CD4-positive, CD25-positive, alpha-beta regulatory T cell (primary cell): ENCODE results near the gene WDFY3. TPM values are rescaled to one million over a fixed set of nuclear protein-coding genes. Genes with fewer than 3 reads are reported as not detected.
A peak's percentile ranks its signal among the peaks of the same experiment; 100 is the strongest.
"Not testable (repeated sequence)": the region's sequence is repeated elsewhere in the genome, so short reads cannot be mapped to it uniquely, and the experiment has no call there.

Experiments
- ATAC-seq, 2 donors: fragments of 150-1000 bp; cut with Tn5 transposase; one replicate each; pipeline ENCODE4 v1.10.0; 2021; ENCODE audit warnings: low read depth in 2 of 2, moderate number of reproducible peaks in 2 of 2, moderate library complexity in 1 of 2
- DNase-seq, 3 donors: peaks; one replicate each; pipeline versions ENCODE4 v3.0.0 to v3.0.0-alpha.2; 2012 to 2022; ENCODE audit warnings: mixed read lengths in 1 of 3
- H3K27ac ChIP-seq: one replicate; pipeline ENCODE4 v1.7.0; 2013; ENCODE audit warnings: mild to moderate bottlenecking, low read length; ENCODE audit not compliant: insufficient read depth, poor library complexity, severe bottlenecking
- H3K27me3 ChIP-seq: one replicate; pipeline ENCODE4 v1.7.0; 2013; ENCODE audit warnings: low read length; ENCODE audit not compliant: control insufficient read depth, insufficient read depth
- H3K36me3 ChIP-seq: one replicate; pipeline ENCODE4 v1.7.0; 2013; ENCODE audit warnings: mild to moderate bottlenecking, low read length, moderate library complexity; ENCODE audit not compliant: control insufficient read depth, insufficient read depth
- H3K4me1 ChIP-seq: 2 replicates; pipeline ENCODE4 v1.7.0; 2013; ENCODE audit warnings: mild to moderate bottlenecking, low read length; ENCODE audit not compliant: insufficient read depth, control insufficient read depth, poor library complexity, severe bottlenecking
- H3K4me3 ChIP-seq: one replicate; pipeline ENCODE4 v1.7.0; 2013; ENCODE audit warnings: low read depth, mild to moderate bottlenecking, low read length, moderate library complexity
- H3K9me3 ChIP-seq, 2 experiments: 1 replicate in 1 of 2; 2 replicates in 1 of 2; pipeline ENCODE4 v1.7.0; 2013; ENCODE audit warnings: low read length in 2 of 2, mild to moderate bottlenecking in 1 of 2, moderate library complexity in 1 of 2; ENCODE audit not compliant: control insufficient read depth in 2 of 2
- H3K27ac Mint-ChIP-seq, 3 donors: one replicate each; pipeline ENCODE4 v1.8.0; 2020 to 2022; ENCODE audit warnings: mild to moderate bottlenecking in 3 of 3, mixed read lengths in 3 of 3, moderate library complexity in 2 of 3
- H3K27me3 Mint-ChIP-seq: one replicate; pipeline ENCODE4 v1.8.0; 2022; ENCODE audit warnings: mild to moderate bottlenecking, mixed read lengths
- H3K36me3 Mint-ChIP-seq: one replicate; pipeline ENCODE4 v1.8.0; 2020; ENCODE audit warnings: mixed read lengths
- H3K4me1 Mint-ChIP-seq, 4 donors: one replicate each; pipeline ENCODE4 v1.8.0; 2020 to 2022; ENCODE audit warnings: mixed read lengths in 4 of 4, mild to moderate bottlenecking in 1 of 4
- H3K4me3 Mint-ChIP-seq, 4 donors: one replicate each; pipeline ENCODE4 v1.8.0; 2020 to 2022; ENCODE audit warnings: mild to moderate bottlenecking in 4 of 4, mixed read lengths in 4 of 4, moderate library complexity in 3 of 4
- H3K9me3 Mint-ChIP-seq, 7 donors: one replicate each; pipeline ENCODE4 v1.8.0; 2020 to 2022; ENCODE audit warnings: mixed read lengths in 7 of 7, mild to moderate bottlenecking in 3 of 7, moderate library complexity in 2 of 7
- polyA plus RNA-seq, 4 donors: library from polyadenylated mRNA; unstranded; fragments of 300-500 nt; fragmentation: Illumina TruSeq; gene quantifications; one replicate each; pipeline ENCODE4 v1.2.3, GENCODE V29; 2021
- total RNA-seq: library from RNA; stranded (reverse); gene quantifications from one replicate; pipeline ENCODE4 v1.2.3, GENCODE V29; 2022

Gene WDFY3
- total and polyA plus RNA-seq, 5 donors from 2014 or later, result 0.44 TPM; not detected in 4

DNA sequence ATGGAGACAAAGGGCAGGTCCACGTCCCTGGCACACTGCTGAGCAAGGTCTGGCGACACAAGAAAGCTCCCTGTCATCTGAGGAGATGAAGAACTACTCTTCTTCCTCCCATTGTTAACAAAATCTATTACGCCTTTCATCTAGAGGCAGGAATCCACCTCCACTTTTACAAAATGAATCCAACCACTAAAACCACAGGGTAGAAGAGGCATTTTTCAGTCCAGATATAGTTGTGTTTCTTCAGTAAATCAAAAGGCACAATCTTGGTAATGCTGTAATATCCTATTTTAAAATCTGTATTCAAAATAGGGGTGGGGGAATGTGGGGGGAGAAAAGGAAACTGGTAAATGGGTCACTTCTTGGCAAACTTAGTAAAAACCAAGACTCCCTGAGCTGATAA, 282.1 kb downstream of the WDFY3 start:
- H3K4me1 Mint-ChIP-seq, result peaks cover 0 to 6% (median 2%) of the 10 kb centered on the region in 4 donors
- Histone ChIP-seq H3K9me3 (no peaks in the 10 kb centered on the region), H3K4me3 (no peak overlapping the region), H3K36me3 (no peaks in the 10 kb centered on the region), H3K27me3 (no peaks in the 10 kb centered on the region), H3K27ac (no peak overlapping the region), H3K4me1 (no peaks in the 10 kb centered on the region)
- H3K36me3 Mint-ChIP-seq, result no peaks in the 10 kb centered on the region
- no peak overlapping the region for H3K27ac Mint-ChIP-seq
- H3K27me3 Mint-ChIP-seq, result no peaks in the 10 kb centered on the region
- H3K9me3 Mint-ChIP-seq, result no peaks in the 10 kb centered on the region
- no peak for DNase-seq
- H3K4me3 Mint-ChIP-seq, result no peak overlapping the region
- no peak for ATAC-seq

DNA sequence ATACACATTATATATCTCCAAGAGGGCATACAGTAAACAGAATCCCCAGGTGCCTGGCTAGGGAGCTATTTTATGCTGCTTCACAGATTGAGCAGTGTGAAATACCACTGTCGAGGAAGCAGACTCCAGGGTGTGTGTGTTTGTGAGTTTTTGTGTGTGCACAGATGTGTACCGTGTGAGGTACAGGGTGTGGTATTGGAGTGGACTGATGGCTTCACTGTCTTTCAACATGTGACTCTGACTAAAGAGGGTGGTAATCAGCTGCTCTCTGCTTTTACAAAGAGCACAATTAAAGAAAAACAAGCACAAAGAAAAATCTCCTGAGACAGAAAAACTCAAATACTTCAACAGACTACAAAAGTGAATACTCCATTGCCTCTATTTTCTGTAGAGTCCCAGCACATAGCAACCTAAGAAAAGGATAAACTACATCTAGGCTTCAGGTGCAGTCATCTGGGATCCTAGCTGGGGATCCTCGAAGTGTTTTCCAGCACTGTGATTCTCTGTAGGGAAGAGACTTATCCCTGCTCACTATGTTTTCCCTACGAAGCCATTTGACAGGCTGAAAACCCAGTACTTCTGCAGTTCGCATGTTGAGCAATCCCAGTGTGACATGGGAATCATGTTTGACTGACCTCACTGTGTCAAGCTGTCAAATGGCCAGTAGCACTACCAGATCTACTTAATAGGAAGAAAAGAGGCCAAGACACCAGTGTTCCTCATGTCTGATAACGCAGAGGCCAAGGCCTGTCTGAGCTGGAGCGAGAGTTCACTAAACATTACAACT, 283.2 kb downstream of the WDFY3 start:
- no peaks in the 10 kb centered on the region for H3K27me3 ChIP-seq
- ATAC-seq (no peak), DNase-seq (no peak)
- no peaks in the 10 kb centered on the region for H3K9me3 ChIP-seq
- H3K27ac ChIP-seq, result no peak overlapping the region
- no peak overlapping the region for H3K27ac Mint-ChIP-seq
- no peaks in the 10 kb centered on the region for H3K36me3 Mint-ChIP-seq
- no peaks in the 10 kb centered on the region for H3K36me3 ChIP-seq
- H3K27me3 Mint-ChIP-seq, result no peaks in the 10 kb centered on the region
- H3K4me1 ChIP-seq, result no peaks in the 10 kb centered on the region
- no peak overlapping the region for H3K4me3 Mint-ChIP-seq
- H3K9me3 Mint-ChIP-seq, result no peaks in the 10 kb centered on the region
- H3K4me3 ChIP-seq, result no peak overlapping the region
- peaks cover 0 to 6% (median 2%) of the 10 kb centered on the region in 4 donors for H3K4me1 Mint-ChIP-seq

DNA sequence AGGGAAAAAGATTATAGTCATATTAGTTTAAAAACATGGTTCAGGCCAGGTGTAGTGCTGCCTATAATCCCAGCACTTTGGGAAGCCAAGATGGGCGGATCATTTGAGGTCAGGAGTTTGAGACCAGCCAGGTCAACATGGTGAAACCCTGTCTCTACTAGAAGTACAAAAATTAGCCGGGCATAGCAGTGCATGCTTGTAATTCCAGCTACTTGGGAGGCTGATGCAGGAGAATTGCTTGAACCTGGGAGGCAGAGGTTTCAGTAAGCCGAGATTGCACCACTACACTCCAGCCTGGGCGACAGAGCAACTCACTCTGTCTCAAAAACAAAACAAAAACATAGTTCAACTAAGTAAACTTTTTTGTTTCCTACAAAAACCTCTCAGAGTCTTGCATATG, 283.8 kb downstream of the WDFY3 start:
- not testable (repeated sequence) for H3K4me3 ChIP-seq, H3K27me3 Mint-ChIP-seq, H3K4me3 Mint-ChIP-seq, H3K36me3 Mint-ChIP-seq, H3K36me3 ChIP-seq, H3K4me1 Mint-ChIP-seq, H3K27ac ChIP-seq, DNase-seq, H3K9me3 Mint-ChIP-seq, H3K9me3 ChIP-seq, H3K27me3 ChIP-seq, H3K4me1 ChIP-seq, ATAC-seq, H3K27ac Mint-ChIP-seq

DNA sequence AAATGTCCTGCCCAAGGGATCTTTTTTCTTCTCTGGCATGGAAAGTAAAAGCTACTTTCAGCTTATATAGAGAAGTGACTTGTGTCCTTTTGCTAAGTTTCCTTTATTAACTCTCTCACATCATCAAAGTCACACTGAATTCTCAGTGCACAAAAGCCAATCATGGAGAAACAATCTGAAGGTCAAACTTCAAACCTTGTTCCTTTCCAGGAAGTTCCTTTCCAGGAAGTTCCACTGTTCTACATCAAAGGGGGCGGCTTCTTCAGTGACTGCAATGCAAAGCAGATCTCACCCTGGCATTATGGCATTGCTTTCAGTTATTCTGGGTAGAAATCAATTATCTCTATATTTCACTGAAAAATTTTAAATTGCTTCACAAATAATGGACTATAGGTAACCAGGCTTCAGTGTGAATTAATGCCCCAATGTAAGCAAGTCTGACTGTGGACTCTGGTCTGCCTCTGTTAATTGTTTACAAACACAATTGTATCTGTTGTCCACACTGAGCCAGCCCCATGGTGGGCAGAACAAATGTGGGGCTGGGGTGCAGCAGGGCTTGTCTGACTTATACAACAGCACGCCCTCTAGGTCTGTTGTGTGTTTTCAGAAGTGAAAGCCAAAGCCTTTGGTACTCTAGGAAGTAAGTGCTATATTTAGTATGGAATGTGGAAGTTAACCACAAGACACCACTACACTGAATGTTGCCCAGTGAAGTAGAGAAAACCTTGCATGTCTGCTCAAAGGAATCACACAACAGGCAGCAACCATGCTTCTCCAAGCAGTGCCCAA, 284.8 kb downstream of the WDFY3 start:
- peak in 1 of 3 donors; percentile 84 for DNase-seq
- Mint-ChIP-seq H3K4me1 (peaks cover 0 to 6% (median 2%) of the 10 kb centered on the region in 4 donors), H3K4me3 (no peak overlapping the region), H3K27ac (no peak overlapping the region), H3K36me3 (no peaks in the 10 kb centered on the region), H3K9me3 (peaks cover 0 to 2% (median 0%) of the 10 kb centered on the region in 7 donors), H3K27me3 (no peaks in the 10 kb centered on the region)
- no peak overlapping the region for H3K4me3 ChIP-seq
- no peaks in the 10 kb centered on the region for H3K9me3 ChIP-seq
- H3K4me1 ChIP-seq, result no peaks in the 10 kb centered on the region
- ATAC-seq, result no peak
- H3K36me3 ChIP-seq, result no peaks in the 10 kb centered on the region
- H3K27ac ChIP-seq, result no peak overlapping the region
- H3K27me3 ChIP-seq, result no peaks in the 10 kb centered on the region

GRCh38 chr4:84680956-84681355, 285.5 kb downstream of the WDFY3 start:
- H3K27ac ChIP-seq, result no peak overlapping the region
- Mint-ChIP-seq H3K27ac (no peak overlapping the region), H3K9me3 (peaks cover 0 to 2% (median 0%) of the 10 kb centered on the region in 7 donors), H3K4me3 (no peak overlapping the region), H3K36me3 (no peaks in the 10 kb centered on the region), H3K27me3 (no peaks in the 10 kb centered on the region), H3K4me1 (peaks cover 0 to 6% (median 2%) of the 10 kb centered on the region in 4 donors)
- no peak overlapping the region for H3K4me3 ChIP-seq
- H3K4me1 ChIP-seq, result no peaks in the 10 kb centered on the region
- no peak for DNase-seq
- no peaks in the 10 kb centered on the region for H3K27me3 ChIP-seq
- H3K36me3 ChIP-seq, result no peaks in the 10 kb centered on the region
- no peak for ATAC-seq
- no peaks in the 10 kb centered on the region for H3K9me3 ChIP-seq

DNA sequence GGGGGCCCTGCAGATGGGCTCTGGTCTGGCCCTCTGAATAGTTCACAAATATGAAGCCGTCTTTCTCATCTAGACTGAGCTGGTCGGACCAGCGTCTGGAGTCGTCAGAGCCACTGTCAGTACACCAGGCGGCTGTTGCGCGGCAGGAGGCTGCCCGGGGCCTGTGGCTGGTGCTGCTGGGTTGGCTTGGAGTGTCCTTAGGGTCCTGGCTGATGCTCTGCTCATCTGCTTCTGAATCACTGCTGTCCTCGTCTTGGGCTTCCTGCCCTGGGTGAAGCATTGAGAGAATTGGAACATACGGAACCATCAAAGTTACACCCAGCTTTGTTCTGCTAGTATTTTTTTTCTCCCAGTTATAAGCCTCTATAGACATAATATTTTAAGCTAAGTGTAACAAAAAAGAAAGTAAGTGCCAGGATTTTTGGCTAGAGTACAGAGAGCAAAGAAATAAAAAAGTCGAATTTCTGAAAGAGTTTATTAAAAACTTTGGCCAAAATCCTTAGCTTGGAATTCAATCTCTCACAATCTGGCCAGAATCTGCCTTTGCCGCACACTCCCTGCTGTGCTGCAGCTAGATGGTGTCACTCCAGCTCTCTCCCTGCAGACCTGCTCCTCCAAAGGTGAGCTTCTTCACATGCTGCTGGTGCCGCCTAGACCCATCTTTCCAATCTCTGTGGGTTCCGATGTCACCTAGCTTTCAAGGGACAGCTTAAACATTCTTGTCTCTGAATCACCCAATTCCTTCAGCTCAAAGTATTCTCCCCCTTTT, 287.3 kb downstream of the WDFY3 start:
- H3K4me1 Mint-ChIP-seq, result peaks cover 0 to 6% (median 2%) of the 10 kb centered on the region in 4 donors
- Histone ChIP-seq H3K9me3 (no peaks in the 10 kb centered on the region), H3K36me3 (no peaks in the 10 kb centered on the region), H3K4me1 (no peaks in the 10 kb centered on the region), H3K27ac (no peak overlapping the region), H3K4me3 (no peak overlapping the region), H3K27me3 (no peaks in the 10 kb centered on the region)
- no peaks in the 10 kb centered on the region for H3K27me3 Mint-ChIP-seq
- H3K36me3 Mint-ChIP-seq, result no peaks in the 10 kb centered on the region
- H3K27ac Mint-ChIP-seq, result no peak overlapping the region
- peaks cover 0 to 2% (median 0%) of the 10 kb centered on the region in 7 donors for H3K9me3 Mint-ChIP-seq
- H3K4me3 Mint-ChIP-seq, result no peak overlapping the region
- ATAC-seq (no peak), DNase-seq (no peak)

- Histone ChIP-seq H3K9me3 (no peaks in the 10 kb centered on the region), H3K36me3 (no peaks in the 10 kb centered on the region), H3K4me1 (no peaks in the 10 kb centered on the region), H3K4me3 (no peak overlapping the region), H3K27me3 (no peaks in the 10 kb centered on the region), H3K27ac (no peak overlapping the region)
- DNase-seq (no peak), ATAC-seq (no peak)
- Mint-ChIP-seq H3K36me3 (no peaks in the 10 kb centered on the region), H3K27ac (no peak overlapping the region), H3K4me3 (no peak overlapping the region), H3K4me1 (peaks cover 0 to 6% (median 2%) of the 10 kb centered on the region in 4 donors), H3K27me3 (no peaks in the 10 kb centered on the region), H3K9me3 (peaks cover 0 to 2% (median 0%) of the 10 kb centered on the region in 7 donors)
Measured at GRCh38 chr4:84677995-84678394, 288.5 kb downstream of the WDFY3 start.
